22Rv1 (cell line): Measurements from ENCODE around the gene C11orf54.

Experiments used
- ZFX ChIP-seq: fragments of 450-650 bp; IDR thresholded peaks from 2 replicates; pipeline ENCODE4 v1.6.1; 2017; ENCODE audit warnings: antibody characterized with exemption, borderline replicate concordance
- TF ChIP-seq, protein P1 (sequence below): fragments of 450-650 bp; IDR thresholded peaks from 2 replicates; pipeline ENCODE4 v1.5.1; 2017; ENCODE audit warnings: mild to moderate bottlenecking

DNA sequence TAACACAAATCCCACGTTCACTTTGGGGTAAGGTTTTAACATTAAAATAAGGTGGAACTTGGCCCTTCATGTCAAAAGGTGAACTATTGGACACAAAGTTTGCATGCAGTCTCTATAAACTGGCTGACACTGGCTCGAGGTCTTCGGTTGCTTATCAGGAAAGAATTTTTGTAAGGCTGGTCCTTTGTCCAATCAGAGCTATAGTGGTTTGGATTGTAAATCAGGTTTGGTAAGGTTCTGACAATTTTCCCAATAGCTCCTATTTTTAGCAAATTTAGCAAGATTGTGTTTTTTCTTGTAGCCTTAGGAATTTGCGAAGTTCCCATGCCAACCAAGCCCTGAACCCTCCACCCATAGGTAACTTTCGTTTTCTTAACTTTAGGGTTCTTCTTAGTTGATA lies 25.0 kb downstream of the C11orf54 start:
- TF ChIP-seq, protein P1, sequence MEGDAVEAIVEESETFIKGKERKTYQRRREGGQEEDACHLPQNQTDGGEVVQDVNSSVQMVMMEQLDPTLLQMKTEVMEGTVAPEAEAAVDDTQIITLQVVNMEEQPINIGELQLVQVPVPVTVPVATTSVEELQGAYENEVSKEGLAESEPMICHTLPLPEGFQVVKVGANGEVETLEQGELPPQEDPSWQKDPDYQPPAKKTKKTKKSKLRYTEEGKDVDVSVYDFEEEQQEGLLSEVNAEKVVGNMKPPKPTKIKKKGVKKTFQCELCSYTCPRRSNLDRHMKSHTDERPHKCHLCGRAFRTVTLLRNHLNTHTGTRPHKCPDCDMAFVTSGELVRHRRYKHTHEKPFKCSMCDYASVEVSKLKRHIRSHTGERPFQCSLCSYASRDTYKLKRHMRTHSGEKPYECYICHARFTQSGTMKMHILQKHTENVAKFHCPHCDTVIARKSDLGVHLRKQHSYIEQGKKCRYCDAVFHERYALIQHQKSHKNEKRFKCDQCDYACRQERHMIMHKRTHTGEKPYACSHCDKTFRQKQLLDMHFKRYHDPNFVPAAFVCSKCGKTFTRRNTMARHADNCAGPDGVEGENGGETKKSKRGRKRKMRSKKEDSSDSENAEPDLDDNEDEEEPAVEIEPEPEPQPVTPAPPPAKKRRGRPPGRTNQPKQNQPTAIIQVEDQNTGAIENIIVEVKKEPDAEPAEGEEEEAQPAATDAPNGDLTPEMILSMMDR = no peak
- no peak for TF ChIP-seq ZFX
